H1 (cell line): ENCODE data around the gene MRPS34.

ENCODE experiments used
- ASH2L ChIP-seq: fragments of 200-600, 300-600 bp; sonication (generic); IDR thresholded peaks from one replicate; pipeline ENCODE4 v1.7.1; 2017; ENCODE audit warnings: low read length
- EP300 ChIP-seq, 2 experiments: IDR thresholded peaks; 1 replicate in 1 of 2; 2 replicates in 1 of 2; pipeline ENCODE4 v1.6.1; 2011 to 2012; ENCODE audit warnings: low read depth in 2 of 2, low read length in 2 of 2, mild to moderate bottlenecking in 2 of 2, borderline replicate concordance in 1 of 2, inconsistent platforms in 1 of 2, moderate library complexity in 1 of 2
- EZH2 ChIP-seq: fragments of 200-600 bp; sonication (generic); IDR thresholded peaks from 2 replicates; pipeline ENCODE4 v1.7.1; 2012; ENCODE audit warnings: low read depth, mild to moderate bottlenecking, moderate library complexity, low read length, inconsistent platforms; ENCODE audit not compliant: severe bottlenecking
- POLR2A ChIP-seq, 2 experiments: IDR thresholded peaks; 1 replicate in 1 of 2; 2 replicates in 1 of 2; pipeline ENCODE4 v1.6.1; 2011; ENCODE audit warnings: low read depth in 2 of 2, low read length in 2 of 2, mild to moderate bottlenecking in 2 of 2; ENCODE audit errors: control extremely low read depth in 1 of 2
- POLR2AphosphoS5 ChIP-seq: IDR thresholded peaks from 2 replicates; pipeline ENCODE4 v1.6.1; 2011; ENCODE audit warnings: low read depth, low read length
- SIN3A ChIP-seq, 2 experiments: IDR thresholded peaks in 1 of 2; conservative IDR thresholded peaks in 1 of 2; 2 replicates each; pipeline ENCODE4 v1.6.1; 2011 to 2012; ENCODE audit warnings: low read length in 2 of 2, improper control_type of control experiment in 1 of 2, low read depth in 1 of 2, mild to moderate bottlenecking in 1 of 2
- SRF ChIP-seq: IDR thresholded peaks from 2 replicates; pipeline ENCODE4 v1.6.1; 2011; ENCODE audit warnings: mild to moderate bottlenecking, low read depth, low read length, moderate library complexity
- TCF12 ChIP-seq: IDR thresholded peaks from 2 replicates; pipeline ENCODE4 v1.6.1; 2011; ENCODE audit warnings: low read depth, mild to moderate bottlenecking, low read length
- TEAD4 ChIP-seq: IDR thresholded peaks from 2 replicates; pipeline ENCODE4 v1.6.1; 2012; ENCODE audit warnings: low read depth, low read length, inconsistent platforms, mixed read lengths
- TF ChIP-seq, protein P1 (sequence below), 3 experiments: IDR thresholded peaks; 1 replicate in 2 of 3; 2 replicates in 1 of 3; pipeline versions ENCODE4 v1.5.1 to v1.6.1; 2011; ENCODE audit warnings: low read length in 3 of 3, mild to moderate bottlenecking in 3 of 3, inconsistent platforms in 2 of 3, low read depth in 1 of 3, moderate library complexity in 1 of 3; ENCODE audit not compliant: insufficient read depth in 1 of 3; ENCODE audit errors: control extremely low read depth in 1 of 3
- TF ChIP-seq, protein P2 (sequence below): IDR thresholded peaks from 2 replicates; pipeline ENCODE4 v1.6.1; 2012; ENCODE audit warnings: low read length, inconsistent platforms

GRCh38 chr16:1724491-1724890 is 48.4 kb downstream of the MRPS34 start:
- TF ChIP-seq TCF12 (no peak), ASH2L (no peak), EZH2 (no peak), TEAD4 (no peak), POLR2A (IDR thresholded peaks at IDR 0.05; ENCODE audit: control extremely low read depth in 1 of 2, low read depth in 2 of 2, low read length in 2 of 2) (no peak), POLR2AphosphoS5 (no peak), SRF (no peak), SIN3A (conservative IDR thresholded peaks at IDR 0.05 in 1 of 2, IDR thresholded peaks at IDR 0.05 in 1 of 2; ENCODE audit: low read depth in 1 of 2, low read length in 2 of 2) (no peak), EP300 (IDR thresholded peaks at IDR 0.05; ENCODE audit: borderline replicate concordance in 1 of 2, low read depth in 2 of 2, low read length in 2 of 2) (no peak)
- TF ChIP-seq, protein P1, sequence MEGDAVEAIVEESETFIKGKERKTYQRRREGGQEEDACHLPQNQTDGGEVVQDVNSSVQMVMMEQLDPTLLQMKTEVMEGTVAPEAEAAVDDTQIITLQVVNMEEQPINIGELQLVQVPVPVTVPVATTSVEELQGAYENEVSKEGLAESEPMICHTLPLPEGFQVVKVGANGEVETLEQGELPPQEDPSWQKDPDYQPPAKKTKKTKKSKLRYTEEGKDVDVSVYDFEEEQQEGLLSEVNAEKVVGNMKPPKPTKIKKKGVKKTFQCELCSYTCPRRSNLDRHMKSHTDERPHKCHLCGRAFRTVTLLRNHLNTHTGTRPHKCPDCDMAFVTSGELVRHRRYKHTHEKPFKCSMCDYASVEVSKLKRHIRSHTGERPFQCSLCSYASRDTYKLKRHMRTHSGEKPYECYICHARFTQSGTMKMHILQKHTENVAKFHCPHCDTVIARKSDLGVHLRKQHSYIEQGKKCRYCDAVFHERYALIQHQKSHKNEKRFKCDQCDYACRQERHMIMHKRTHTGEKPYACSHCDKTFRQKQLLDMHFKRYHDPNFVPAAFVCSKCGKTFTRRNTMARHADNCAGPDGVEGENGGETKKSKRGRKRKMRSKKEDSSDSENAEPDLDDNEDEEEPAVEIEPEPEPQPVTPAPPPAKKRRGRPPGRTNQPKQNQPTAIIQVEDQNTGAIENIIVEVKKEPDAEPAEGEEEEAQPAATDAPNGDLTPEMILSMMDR (IDR thresholded peaks at IDR 0.05; ENCODE audit: control extremely low read depth in 1 of 3, insufficient read depth in 1 of 3, low read depth in 1 of 3, low read length in 3 of 3), result no peak
- TF ChIP-seq, protein P2, sequence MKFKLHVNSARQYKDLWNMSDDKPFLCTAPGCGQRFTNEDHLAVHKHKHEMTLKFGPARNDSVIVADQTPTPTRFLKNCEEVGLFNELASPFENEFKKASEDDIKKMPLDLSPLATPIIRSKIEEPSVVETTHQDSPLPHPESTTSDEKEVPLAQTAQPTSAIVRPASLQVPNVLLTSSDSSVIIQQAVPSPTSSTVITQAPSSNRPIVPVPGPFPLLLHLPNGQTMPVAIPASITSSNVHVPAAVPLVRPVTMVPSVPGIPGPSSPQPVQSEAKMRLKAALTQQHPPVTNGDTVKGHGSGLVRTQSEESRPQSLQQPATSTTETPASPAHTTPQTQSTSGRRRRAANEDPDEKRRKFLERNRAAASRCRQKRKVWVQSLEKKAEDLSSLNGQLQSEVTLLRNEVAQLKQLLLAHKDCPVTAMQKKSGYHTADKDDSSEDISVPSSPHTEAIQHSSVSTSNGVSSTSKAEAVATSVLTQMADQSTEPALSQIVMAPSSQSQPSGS, result no peak
